IMR-90 (cell line): ENCODE data around the gene LAMA3. TPM values are rescaled to one million over a fixed set of nuclear protein-coding genes. Genes with fewer than 3 reads are reported as not detected.

Source experiments
- ATAC-seq: fragments of 200-7000 bp; cut with Tn5 transposase; 2 replicates; pipeline ENCODE4 v1.9.1; 2020; ENCODE audit warnings: low read depth, mild to moderate bottlenecking, moderate library complexity
- BruUV-seq: library from RNA; stranded (reverse); fragments of 400-500 nt; replicated peaks from 2 replicates; lab custom pipeline; 2021; lab: Mats Ljungman, UMichigan
- CTCF ChIA-PET: fragments of 300-600 bp; formaldehyde crosslinking; extraction: SDS; loops from one replicate; lab custom pipeline; 2021; ENCODE audit warnings: antibody characterized with exemption; lab: Yijun Ruan, JAX
- POLR2A ChIA-PET: fragments of 300-600 bp; sonication (Branson Sonifier 250); formaldehyde crosslinking; loops from one replicate; lab custom pipeline; 2022; ENCODE audit warnings: antibody characterized with exemption; ENCODE audit not compliant: unreplicated experiment; lab: Charles Lee
- DNase-seq: peaks from one replicate; pipeline ENCODE4 v3.0.0; 2013
- H2AFZ ChIP-seq: replicated peaks from 2 replicates; pipeline ENCODE3; 2013; ENCODE audit warnings: low read length, mild to moderate bottlenecking; ENCODE audit not compliant: poor library complexity
- H2AK5ac ChIP-seq: 2 replicates; pipeline ENCODE4 v1.6.1; 2013; ENCODE audit warnings: low read depth, low read length, inconsistent platforms
- H2AK9ac ChIP-seq: replicated peaks from 2 replicates; pipeline ENCODE3; 2013; ENCODE audit warnings: mild to moderate bottlenecking, low read depth, low read length, moderate library complexity; ENCODE audit not compliant: poor library complexity
- H2BK120ac ChIP-seq: 2 replicates; pipeline ENCODE4 v1.6.1; 2013; ENCODE audit warnings: low read depth, low read length, inconsistent platforms
- H2BK15ac ChIP-seq: 3 replicates; pipeline ENCODE4 v1.6.1; 2013; ENCODE audit warnings: low read depth, low read length, inconsistent platforms
- H2BK20ac ChIP-seq: 2 replicates; pipeline ENCODE4 v1.6.1; 2013; ENCODE audit warnings: low read depth, mild to moderate bottlenecking, inconsistent platforms, low read length, moderate library complexity
- H2BK5ac ChIP-seq: 2 replicates; pipeline ENCODE4 v1.6.1; 2013; ENCODE audit warnings: mild to moderate bottlenecking, low read depth, low read length, inconsistent platforms; ENCODE audit not compliant: poor library complexity, severe bottlenecking
- H3K14ac ChIP-seq: replicated peaks from 2 replicates; pipeline ENCODE4 v1.6.1; 2013; ENCODE audit warnings: low read depth, low read length, inconsistent platforms
- H3K18ac ChIP-seq: 2 replicates; pipeline ENCODE4 v1.6.1; 2013; ENCODE audit warnings: low read depth, low read length, control low read depth
- H3K23ac ChIP-seq: 2 replicates; pipeline ENCODE4 v1.6.1; 2013; ENCODE audit warnings: low read depth, low read length, inconsistent platforms
- H3K27ac ChIP-seq: 2 replicates; pipeline ENCODE4 v1.5.1; 2013; ENCODE audit warnings: mild to moderate bottlenecking, control low read depth, low read length; ENCODE audit not compliant: insufficient read depth
- H3K27me3 ChIP-seq: 2 replicates; pipeline ENCODE4 v1.6.1; 2013; ENCODE audit warnings: low read length; ENCODE audit not compliant: control insufficient read depth, insufficient read depth
- H3K36me3 ChIP-seq: 2 replicates; pipeline ENCODE4 v1.6.1; 2013; ENCODE audit warnings: low read length, mixed read lengths; ENCODE audit not compliant: control insufficient read depth, insufficient read depth
- H3K4ac ChIP-seq: 2 replicates; pipeline ENCODE4 v1.6.1; 2013; ENCODE audit warnings: low read depth, low read length, inconsistent platforms
- H3K4me1 ChIP-seq: 2 replicates; pipeline ENCODE4 v1.6.1; 2013; ENCODE audit warnings: low read length, mixed read lengths; ENCODE audit not compliant: control insufficient read depth, insufficient read depth
- H3K4me2 ChIP-seq: 2 replicates; pipeline ENCODE4 v1.6.1; 2013; ENCODE audit warnings: low read depth, mild to moderate bottlenecking, control low read depth, low read length, moderate library complexity
- H3K4me3 ChIP-seq: 2 replicates; pipeline ENCODE4 v1.5.1; 2013; ENCODE audit warnings: low read depth, mild to moderate bottlenecking, control low read depth, low read length, moderate library complexity; ENCODE audit not compliant: insufficient read depth
- H3K56ac ChIP-seq: 2 replicates; pipeline ENCODE4 v1.6.1; 2013; ENCODE audit warnings: low read length, inconsistent platforms; ENCODE audit not compliant: insufficient read depth; ENCODE audit errors: extremely low read depth
- H3K79me1 ChIP-seq, 2 experiments: 2 replicates each; pipeline ENCODE4 v1.6.1; 2013; ENCODE audit warnings: low read length in 2 of 2, inconsistent platforms in 1 of 2, low read depth in 1 of 2
- H3K9ac ChIP-seq: 2 replicates; pipeline ENCODE4 v1.6.1; 2013; ENCODE audit warnings: low read depth, low read length, control low read depth
- H3K9me1 ChIP-seq: 2 replicates; pipeline ENCODE4 v1.6.1; 2013; ENCODE audit warnings: low read length, inconsistent platforms; ENCODE audit not compliant: insufficient read depth
- H3K9me3 ChIP-seq: 2 replicates; pipeline ENCODE4 v1.6.1; 2013; ENCODE audit warnings: low read length; ENCODE audit not compliant: control insufficient read depth, insufficient read depth
- H4K20me1 ChIP-seq: 2 replicates; pipeline ENCODE4 v1.6.1; 2013; ENCODE audit warnings: low read length, inconsistent platforms; ENCODE audit not compliant: insufficient read depth
- H4K5ac ChIP-seq: 2 replicates; pipeline ENCODE4 v1.6.1; 2013; ENCODE audit warnings: mild to moderate bottlenecking, low read depth, low read length, control low read depth
- H4K8ac ChIP-seq, 2 experiments: 2 replicates each; pipeline ENCODE4 v1.6.1; 2013; ENCODE audit warnings: low read depth in 2 of 2, low read length in 2 of 2, control low read depth in 1 of 2, inconsistent platforms in 1 of 2
- H4K91ac ChIP-seq: 2 replicates; pipeline ENCODE4 v1.6.1; 2013; ENCODE audit warnings: low read depth, low read length, inconsistent platforms; ENCODE audit not compliant: insufficient read depth
- CTCF ChIP-seq: conservative IDR thresholded peaks from 2 replicates; pipeline ENCODE4 v1.5.1; 2012; ENCODE audit warnings: mild to moderate bottlenecking, low read depth, low read length, improper control_type of control experiment
- ELK1 ChIP-seq: fragments of 150-350 bp; IDR thresholded peaks from 2 replicates; pipeline ENCODE4 v1.6.1; 2016; ENCODE audit warnings: low read depth, mild to moderate bottlenecking, low read length, moderate library complexity, borderline replicate concordance
- FOS ChIP-seq: fragments of 150-350 bp; IDR thresholded peaks from 2 replicates; pipeline ENCODE4 v1.6.1; 2016; ENCODE audit warnings: low read depth, low read length
- MAFK ChIP-seq: IDR thresholded peaks from 2 replicates; pipeline ENCODE4 v1.6.1; 2012; ENCODE audit warnings: low read depth, low read length, improper control_type of control experiment
- MXI1 ChIP-seq: IDR thresholded peaks from 2 replicates; pipeline ENCODE4 v1.6.1; 2012; ENCODE audit warnings: low read depth, mild to moderate bottlenecking, low read length, moderate library complexity, borderline replicate concordance
- NFE2L2 ChIP-seq: fragments of 150-350 bp; IDR thresholded peaks from 2 replicates; pipeline ENCODE4 v1.6.1; 2016; ENCODE audit warnings: low read depth, mild to moderate bottlenecking, low read length
- POLR2A ChIP-seq: IDR thresholded peaks from 2 replicates; pipeline ENCODE4 v1.6.1; 2012; ENCODE audit warnings: mild to moderate bottlenecking, low read depth, low read length
- RCOR1 ChIP-seq: IDR thresholded peaks from 2 replicates; pipeline ENCODE4 v1.6.1; 2012; ENCODE audit warnings: mild to moderate bottlenecking, low read length, improper control_type of control experiment; ENCODE audit not compliant: insufficient replicate concordance
- RFX5 ChIP-seq: IDR thresholded peaks from 2 replicates; pipeline ENCODE4 v1.8.0; 2012; ENCODE audit warnings: low read depth, mild to moderate bottlenecking, low read length, moderate library complexity
- SMC3 ChIP-seq: fragments of 150-350 bp; IDR thresholded peaks from 2 replicates; pipeline ENCODE4 v1.6.1; 2016; ENCODE audit warnings: low read depth, mild to moderate bottlenecking, antibody characterized with exemption, low read length, moderate library complexity
- USF2 ChIP-seq: fragments of 150-350 bp; IDR thresholded peaks from 2 replicates; pipeline ENCODE4 v1.6.1; 2017; ENCODE audit warnings: mild to moderate bottlenecking, antibody characterized with exemption, low read length, low read depth
- WGBS, 2 experiments: methylation state at CpG; one replicate each; pipeline versions ENCODE4 v1.1.5 to v1.1.7; 2013; ENCODE audit warnings: missing lambda C conversion rate in 2 of 2; ENCODE audit not compliant: insufficient read length in 1 of 2; ENCODE audit errors: extremely low coverage in 2 of 2; 5-methylcytosine and 5-hydroxymethylcytosine counted together
- dilution Hi-C: fragments of 300-500 bp; cut with HindIII; formaldehyde crosslinking; loops from one replicate; pipeline ENCODE4 v1.14.3; 2018; ENCODE audit warnings: low sequenced_read_pairs; ENCODE audit not compliant: unreplicated experiment
- in situ Hi-C: fragments of 300-500 bp; cut with MboI; formaldehyde crosslinking; loops from 3 replicates; pipeline ENCODE4 v1.14.3; 2019; ENCODE audit warnings: low sequenced_read_pairs, inconsistent platforms, mixed read lengths
- intact Hi-C: fragments of 100-400 bp; cut with micrococcal nuclease; formaldehyde crosslinking; loops from 2 replicates; pipeline ENCODE4 v1.10.0; 2022
- polyA plus RNA-seq, 3 experiments: library from polyadenylated mRNA; depleted of rRNA; stranded (reverse); fragments of >200 nt; gene quantifications; 2 replicates each; pipeline ENCODE4 v1.2.3, GENCODE V29; 2012; ENCODE audit warnings: low replicate concordance in 1 of 3
- total RNA-seq: library from RNA; depleted of rRNA; stranded (reverse); fragments of >200 nt; gene quantifications from 2 replicates; pipeline ENCODE4 v1.2.3, GENCODE V29; 2012

LAMA3 gene
- total and polyA plus RNA-seq, 2 of the 4 experiments (the other 2 are of a cell fraction) = 0.18 to 0.19 TPM

- no peak for TF ChIP-seq USF2
Observed at GRCh38 chr18:23756590-23757436, 67.6 kb downstream of the LAMA3 start (continued).

- Histone ChIP-seq H3K4ac (no peak overlapping the region), H2BK15ac (no peak overlapping the region), H4K5ac (no peak overlapping the region), H4K91ac (no peak overlapping the region), H2BK20ac (no peak overlapping the region), H3K79me1 (no peaks in the 10 kb centered on the region), H3K4me2 (no peak overlapping the region), H3K9ac (no peak overlapping the region), H3K18ac (no peak overlapping the region), H3K14ac (no peak overlapping the region), H4K8ac (no peak overlapping the region), H3K9me1 (no peaks in the 10 kb centered on the region; the same call in 1 of the 2 replicates), H4K20me1 (no peaks in the 10 kb centered on the region), H3K56ac (no peak overlapping the region), H2AFZ (no peak overlapping the region), H3K36me3 (no peaks in the 10 kb centered on the region), H3K4me3 (no peak overlapping the region), H2AK5ac (no peak overlapping the region), H3K9me3 (no peaks in the 10 kb centered on the region), H3K27me3 (peaks cover 13% of the 10 kb centered on the region), H2AK9ac (no peak overlapping the region), H2BK120ac (no peak overlapping the region), H3K23ac (no peak overlapping the region), H3K27ac (no peak overlapping the region), H2BK5ac (no peak overlapping the region), H3K4me1 (no peaks in the 10 kb centered on the region)
- 23% methylated on average over 4 of the region's 8 CpGs; no CpG with 5 or more reads in 1 of the 2 experiments for WGBS, 2 experiments
- dilution Hi-C loops (no loop called here), intact Hi-C loops (no loop called here), in situ Hi-C loops (no loop called here)
- no peak for ATAC-seq
- no TSS peak for BruUV-seq
- no peak for DNase-seq
- POLR2A ChIA-PET = no interaction called here
- CTCF ChIA-PET = no interaction called here
- TF ChIP-seq SMC3 (no peak), USF2 (no peak), CTCF (no peak), RCOR1 (no peak), MAFK (no peak), NFE2L2 (no peak), MXI1 (no peak), ELK1 (no peak), RFX5 (no peak), POLR2A (no peak), FOS (no peak)
Observed at GRCh38 chr18:23757437-23757733, 68.1 kb downstream of the LAMA3 start.
